Amygdala (tissue), 56 donors: Measurements from ENCODE around the gene BCL2.

Source experiments
- DNase-seq, 56 donors: peaks; one replicate each; lab custom pipeline; 2025; lab: John Stamatoyannopoulos, UW

BCL2 gene

GRCh38 chr18:63131106-63131958 is 188.2 kb downstream of the BCL2 start:
- peak in 19 of 56 donors; percentile 8 to 75 (median 23) for DNase-seq

- DNase-seq: no peak
Measured at GRCh38 chr18:63130176-63130575, 189.4 kb downstream of the BCL2 start.

- DNase-seq: no peak
Measured at GRCh38 chr18:63128237-63128974, 191.2 kb downstream of the BCL2 start.

GRCh38 chr18:63126134-63127069 is 193.2 kb downstream of the BCL2 start:
- DNase-seq: no peak

- DNase-seq: no peak
Measured at GRCh38 chr18:63120620-63121019, 198.9 kb downstream of the BCL2 start.

GRCh38 chr18:63119647-63120046 is 199.9 kb downstream of the BCL2 start:
- peak in 32 of 56 donors; percentile 2 to 64 (median 24) for DNase-seq

- no peak for DNase-seq
Measured at GRCh38 chr18:63113899-63114565, 205.5 kb downstream of the BCL2 start.

- DNase-seq: no peak
Measured at GRCh38 chr18:63112706-63113105, 206.9 kb downstream of the BCL2 start.

GRCh38 chr18:63111671-63112402 is 207.7 kb downstream of the BCL2 start:
- no peak for DNase-seq

GRCh38 chr18:63109802-63110201 is 209.8 kb downstream of the BCL2 start:
- DNase-seq: no peak

GRCh38 chr18:63109022-63109421 is 210.5 kb downstream of the BCL2 start:
- DNase-seq: no peak

GRCh38 chr18:63107931-63108330 is 211.6 kb downstream of the BCL2 start:
- no peak for DNase-seq

- DNase-seq: no peak
Measured at GRCh38 chr18:63107171-63107845, 212.3 kb downstream of the BCL2 start.

- DNase-seq: no peak
Measured at GRCh38 chr18:63106727-63107126, 212.8 kb downstream of the BCL2 start.

- DNase-seq: no peak
Measured at GRCh38 chr18:63105636-63106316, 213.8 kb downstream of the BCL2 start.

- DNase-seq: no peak
Measured at GRCh38 chr18:63104868-63105267, 214.7 kb downstream of the BCL2 start.

GRCh38 chr18:63102941-63103744 is 216.4 kb downstream of the BCL2 start:
- DNase-seq: no peak
